HepG2 (cell line): ENCODE data around the gene CDC20B. TPM values are rescaled to one million over a fixed set of nuclear protein-coding genes. Genes with fewer than 3 reads are reported as not detected.
A peak's percentile ranks its signal among the peaks of the same experiment; 100 is the strongest.

Source experiments
- ATAC-seq: fragments of 200-7000 bp; cut with Tn5 transposase; 3 replicates; pipeline ENCODE4 v1.9.1; 2020; ENCODE audit warnings: mild to moderate bottlenecking, moderate library complexity
- BruUV-seq: library from RNA; stranded (reverse); fragments of 400-500 nt; replicated peaks from 2 replicates; lab custom pipeline; 2021; lab: Mats Ljungman, UMichigan
- CTCF ChIA-PET: fragments of 300-600 bp; formaldehyde crosslinking; extraction: SDS; loops from one replicate; lab custom pipeline; 2021; ENCODE audit warnings: low total read pairs, inconsistent platforms, low intra/inter-chr PET ratio; lab: Yijun Ruan, JAX
- POLR2A ChIA-PET: fragments of 350-600 bp; sonication (Branson Sonifier 250); formaldehyde crosslinking; loops from one replicate; lab custom pipeline; 2020; ENCODE audit warnings: antibody characterized with exemption, inconsistent platforms; lab: Yijun Ruan, JAX
- DNase-seq: peaks from one replicate; pipeline ENCODE4 v3.0.0-alpha.2; 2015; ENCODE audit warnings: low spot score
- FAIRE-seq: peaks from 3 replicates; lab custom pipeline; 2011; peaks lifted over from hg19 to GRCh38; lab: Jason Lieb, UNC
- H2AFZ ChIP-seq: one replicate; pipeline ENCODE4 v1.6.1; 2011; ENCODE audit warnings: low read length, inconsistent platforms
- H3K27ac ChIP-seq: fragments of 300-600 bp; 3 replicates; pipeline ENCODE4 v1.8.0; 2011; ENCODE audit warnings: mixed run types, mild to moderate bottlenecking, mixed read lengths, low read length, inconsistent platforms; ENCODE audit not compliant: insufficient read depth; ENCODE audit errors: extremely low read length
- H3K27me3 ChIP-seq, 2 experiments: fragments of 200-600 bp in 1 of 2; 2 replicates in 1 of 2; 3 replicates in 1 of 2; pipeline versions ENCODE4 v1.6.0 to v1.8.0; 2011; ENCODE audit warnings: low read length in 2 of 2, mild to moderate bottlenecking in 2 of 2, moderate library complexity in 2 of 2, inconsistent platforms in 1 of 2; ENCODE audit not compliant: insufficient read depth in 2 of 2, control insufficient read depth in 1 of 2
- H3K36me3 ChIP-seq, 2 experiments: fragments of 200-600 bp in 1 of 2; replicated peaks in 1 of 2; 2 replicates in 1 of 2; 3 replicates in 1 of 2; pipeline versions ENCODE4 v1.5.1 to v1.8.0; 2011; ENCODE audit warnings: low read length in 2 of 2, inconsistent platforms in 1 of 2; ENCODE audit not compliant: insufficient read depth in 2 of 2, control insufficient read depth in 1 of 2
- H3K4me1 ChIP-seq: 2 replicates; pipeline ENCODE4 v1.5.1; 2012; ENCODE audit warnings: low read length, inconsistent platforms; ENCODE audit not compliant: insufficient read depth
- H3K4me2 ChIP-seq: 2 replicates; pipeline ENCODE4 v1.6.0; 2011; ENCODE audit warnings: low read depth, low read length, inconsistent platforms
- H3K4me3 ChIP-seq, 3 experiments: fragments of 200-600 bp in 1 of 3; sonication (generic), shearing (Covaris generic) in 1 of 3; replicated peaks in 1 of 3; 2 replicates each; pipeline ENCODE4 v1.5.1; 2011 to 2016; ENCODE audit warnings: low read length in 3 of 3, inconsistent platforms in 2 of 3, low read depth in 2 of 3, mild to moderate bottlenecking in 2 of 3, control low read depth in 1 of 3, mixed read lengths in 1 of 3; ENCODE audit not compliant: insufficient read depth in 1 of 3
- H3K79me2 ChIP-seq: one replicate; pipeline ENCODE4 v1.6.1; 2011; ENCODE audit warnings: low read length, inconsistent platforms; ENCODE audit not compliant: insufficient read depth
- H3K9ac ChIP-seq: 2 replicates; pipeline ENCODE4 v1.6.0; 2011; ENCODE audit warnings: mild to moderate bottlenecking, low read depth, low read length, inconsistent platforms; ENCODE audit not compliant: insufficient read depth
- H3K9me3 ChIP-seq: 2 replicates; pipeline ENCODE4 v1.5.1; 2012; ENCODE audit warnings: mild to moderate bottlenecking, low read length
- H4K20me1 ChIP-seq: 2 replicates; pipeline ENCODE4 v1.6.0; 2011; ENCODE audit warnings: inconsistent platforms, mild to moderate bottlenecking, low read length, moderate library complexity; ENCODE audit not compliant: insufficient read depth
- ARHGAP35 ChIP-seq: sonication (generic); formaldehyde crosslinking; IDR thresholded peaks from 2 replicates; pipeline ENCODE4 v1.9.0; 2022; ENCODE audit warnings: mild to moderate bottlenecking, inconsistent platforms, moderate library complexity, missing genetic modification reagents, borderline replicate concordance
- FOXM1 ChIP-seq: sonication (generic); formaldehyde crosslinking; IDR thresholded peaks from 2 replicates; pipeline ENCODE4 v1.5.0; 2020; ENCODE audit warnings: missing genetic modification reagents
- FOXP1 ChIP-seq, 2 experiments: fragments of 450-650 bp in 1 of 2; IDR thresholded peaks; 2 replicates each; pipeline ENCODE4 v1.6.1; 2017 to 2018; ENCODE audit warnings: antibody characterized with exemption in 1 of 2
- GATA4 ChIP-seq: sonication (generic); IDR thresholded peaks from 2 replicates; pipeline ENCODE4 v1.6.1; 2016; ENCODE audit warnings: antibody characterized with exemption, low read depth, borderline replicate concordance
- KDM2A ChIP-seq: sonication (generic); formaldehyde crosslinking; IDR thresholded peaks from 2 replicates; pipeline ENCODE4 v1.4.0; 2020; ENCODE audit warnings: low read depth, missing genetic modification reagents, borderline replicate concordance
- KLF12 ChIP-seq: sonication (generic); formaldehyde crosslinking; IDR thresholded peaks from 2 replicates; pipeline ENCODE4 v1.4.0; 2020; ENCODE audit warnings: missing genetic modification reagents, borderline replicate concordance
- PHF21A ChIP-seq: sonication (generic); formaldehyde crosslinking; IDR thresholded peaks from 2 replicates; pipeline ENCODE4 v1.5.0; 2020; ENCODE audit warnings: mild to moderate bottlenecking, missing genetic modification reagents
- THRA ChIP-seq: sonication (generic); formaldehyde crosslinking; IDR thresholded peaks from 2 replicates; pipeline ENCODE4 v1.4.0; 2020; ENCODE audit warnings: missing genetic modification reagents, borderline replicate concordance
- YEATS2 ChIP-seq: sonication (generic); formaldehyde crosslinking; IDR thresholded peaks from 2 replicates; pipeline ENCODE4 v1.4.0; 2020; ENCODE audit warnings: missing genetic modification reagents, borderline replicate concordance
- ZNF331 ChIP-seq: sonication (generic); formaldehyde crosslinking; IDR thresholded peaks from 2 replicates; pipeline ENCODE4 v1.4.0; 2020; ENCODE audit warnings: missing genetic modification reagents
- ZNF563 ChIP-seq: sonication (generic); formaldehyde crosslinking; IDR thresholded peaks from 2 replicates; pipeline ENCODE4 v1.8.0; 2022; ENCODE audit warnings: mild to moderate bottlenecking, moderate library complexity, missing genetic modification reagents
- ZNF580 ChIP-seq: IDR thresholded peaks from 2 replicates; pipeline ENCODE4 v1.6.1; 2016; ENCODE audit warnings: low read depth, borderline replicate concordance
- ZNF674 ChIP-seq: sonication (generic); formaldehyde crosslinking; IDR thresholded peaks from 2 replicates; pipeline ENCODE4 v1.5.0; 2020; ENCODE audit warnings: low read depth, mild to moderate bottlenecking, missing genetic modification reagents
- ZNF687 ChIP-seq: sonication (generic); formaldehyde crosslinking; IDR thresholded peaks from 2 replicates; pipeline ENCODE4 v1.5.1; 2020; ENCODE audit warnings: mild to moderate bottlenecking, missing genetic modification reagents, moderate library complexity
- ZNF766 ChIP-seq: sonication (generic); formaldehyde crosslinking; IDR thresholded peaks from 2 replicates; pipeline ENCODE4 v1.5.0; 2020; ENCODE audit warnings: missing genetic modification reagents, borderline replicate concordance
- ZNF768 ChIP-seq: sonication (generic); formaldehyde crosslinking; IDR thresholded peaks from 2 replicates; pipeline ENCODE4 v1.4.0; 2020; ENCODE audit warnings: missing genetic modification reagents
- ZNF775 ChIP-seq: sonication (generic); formaldehyde crosslinking; IDR thresholded peaks from 2 replicates; pipeline ENCODE4 v1.4.0; 2020; ENCODE audit warnings: missing genetic modification reagents, mild to moderate bottlenecking, moderate library complexity, borderline replicate concordance
- WGBS: methylation state at CpG from one replicate; pipeline ENCODE4 v1.1.6; 2017; ENCODE audit warnings: low lambda C conversion rate; 5-methylcytosine and 5-hydroxymethylcytosine counted together
- in situ Hi-C: cut with HindIII; loops from 2 replicates; pipeline ENCODE4 v1.10.0; 2017; ENCODE audit warnings: low pct_unique_long_range_greater_than_20kb; ENCODE audit not compliant: extremely low pct_ligation_motif_present
- intact Hi-C: fragments of 100-400 bp; cut with micrococcal nuclease; formaldehyde crosslinking; loops from one replicate; pipeline ENCODE4 v1.10.0; 2022; ENCODE audit not compliant: unreplicated experiment
- polyA plus RNA-seq, 8 experiments: library from polyadenylated mRNA; depleted of rRNA in 3 of 8; stranded (reverse) in 7 of 8; unstranded in 1 of 8; fragments of >200 nt; fragmentation: Illumina TruSeq in 4 of 8; extraction: Trizol in 4 of 8; gene quantifications; 2 replicates each; pipeline versions ENCODE4 v1.2.1 to v1.2.3, GENCODE V29; 2011 to 2016; ENCODE audit warnings: low read depth in 4 of 8, missing spikeins in 1 of 8, mixed read lengths in 1 of 8; ENCODE audit not compliant: insufficient read depth in 1 of 8
- total RNA-seq, 5 experiments: library from RNA; depleted of rRNA; stranded (reverse); fragments of >200 nt; fragmentation: Illumina TruSeq; extraction: Trizol; gene quantifications; 2 replicates each; pipeline ENCODE4 v1.2.3, GENCODE V29; 2016; ENCODE audit warnings: low read depth in 1 of 5

The CDC20B gene
- total and polyA plus RNA-seq, 2 of the 13 experiments (the other 11 are each of a cell fraction or from before 2014, with no cell fraction given): not detected

GRCh38 chr5:55177078-55177477 is 4.1 kb upstream of the CDC20B start (continued):
- TF ChIP-seq FOXP1 (IDR thresholded peaks at IDR 0.05): no peak
- no peak for TF ChIP-seq FOXP1 (CRISPR knock-in tag; IDR thresholded peaks at IDR 0.05)
- no peak for TF ChIP-seq ZNF674 (CRISPR knock-in tag)
- no peak for TF ChIP-seq ZNF331 (CRISPR knock-in tag)

- no TSS peak for BruUV-seq
- intact Hi-C loops: loop anchor here (10.0 kb wide), 2 partner anchors 229 to 759 kb away; no protein-coding TSS in a partner anchor
- DNase-seq (peak; percentile 34), FAIRE-seq (no peak), ATAC-seq (peak; percentile 91)
- H3K27me3 ChIP-seq: peaks cover 2 to 43% of the 10 kb centered on the region in 2 experiments; a peak in 3 of 5 replicates
- no peaks in the 10 kb centered on the region for H3K79me2 ChIP-seq
- ChIA-PET POLR2A (interaction anchor here (0.6 kb wide), 1 partner anchor 40 kb away, joined by 3 read pairs; no protein-coding TSS in a partner anchor), CTCF (no interaction called here)
- no peak overlapping the region for H2AFZ ChIP-seq
- H3K36me3 ChIP-seq: no peaks in the 10 kb centered on the region
- H3K27ac ChIP-seq: no peak overlapping the region
- H3K4me2 ChIP-seq: peak overlapping the region; percentile 64
- H4K20me1 ChIP-seq: no peaks in the 10 kb centered on the region; the same call in 1 of the 2 replicates
- H3K9me3 ChIP-seq: no peaks in the 10 kb centered on the region
- WGBS: 2% methylated on average over 33 of the region's 44 CpGs
- H3K4me3 ChIP-seq: peak overlapping the region; percentile 44 to 58 (median 47)
- H3K4me1 ChIP-seq: peaks cover 37% of the 10 kb centered on the region
- no peak overlapping the region for H3K9ac ChIP-seq
- in situ Hi-C loops: no loop called here
- peak; percentile 45; the same call in 1 of the 2 replicates for TF ChIP-seq ZNF563 (CRISPR knock-in tag)
- TF ChIP-seq YEATS2 (CRISPR knock-in tag): no peak
- no peak for TF ChIP-seq ZNF775
- TF ChIP-seq THRA: no peak
- TF ChIP-seq PHF21A: 0 out of 2 replicates have a peak, but pooled peaks have one; percentile 33
- 0 out of 2 replicates have a peak, but pooled peaks have one; percentile 39 for TF ChIP-seq KDM2A (CRISPR knock-in tag)
- peak; percentile 13; the same call in 1 of the 2 replicates for TF ChIP-seq KLF12
- no peak for TF ChIP-seq ZNF766 (CRISPR knock-in tag)
- TF ChIP-seq GATA4: no peak
- TF ChIP-seq ZNF768 (CRISPR knock-in tag): peak; percentile 39; the same call in 1 of the 2 replicates
- TF ChIP-seq ZNF580 (CRISPR knock-in tag): no peak
- TF ChIP-seq ZNF687 (CRISPR knock-in tag): peak; percentile 83
- no peak for TF ChIP-seq FOXM1
- 0 out of 2 replicates have a peak, but pooled peaks have one; percentile 54 for TF ChIP-seq ARHGAP35 (CRISPR knock-in tag)
These were observed 3.3 kb upstream of the CDC20B start for GRCh38 chr5:55176176-55176818.
